Measurements from ENCODE around the gene CD72. TPM values are rescaled to one million over a fixed set of nuclear protein-coding genes. Genes with fewer than 3 reads are reported as not detected.
A peak's percentile ranks its signal among the peaks of the same experiment; 100 is the strongest.

The CD72 gene
- total RNA-seq, 1 experiment from 2014 or later, result 0.15 TPM

DNA sequence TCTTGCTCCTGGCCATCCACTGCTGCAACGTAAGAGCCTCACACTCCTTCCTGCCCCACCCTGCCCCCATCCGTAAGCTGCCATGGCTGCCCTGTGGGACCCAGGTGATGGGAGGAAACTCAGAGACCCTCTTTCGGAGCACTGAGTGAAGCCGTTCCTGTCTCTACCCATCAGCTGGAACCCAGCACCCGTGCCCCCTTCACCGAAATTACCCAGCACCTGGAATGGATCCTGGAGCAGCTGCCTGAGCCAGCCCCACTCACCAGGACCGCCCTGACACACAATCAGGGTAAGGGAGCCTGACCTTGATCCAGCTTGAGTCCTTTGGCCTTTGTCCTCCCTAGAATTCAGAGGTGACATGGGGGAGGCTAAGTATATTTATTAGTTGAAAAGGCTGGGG is 10.0 kb downstream of the CD72 start:
- Histone ChIP-seq H3F3A (ENCODE audit: low read length, unreplicated experiment) (peaks cover 3% of the 10 kb centered on the region), H3K79me2 (ENCODE audit: low read length) (peaks cover 14% of the 10 kb centered on the region), H3K27me3 (ENCODE audit: low read length) (no peaks in the 10 kb centered on the region), H2AFZ (ENCODE audit: low read length) (no peak overlapping the region), H3K36me3 (ENCODE audit: low read depth, low read length) (no peaks in the 10 kb centered on the region; the same call in 1 of the 2 replicates), H3K9ac (ENCODE audit: low read length) (no peak overlapping the region), H4K20me1 (ENCODE audit: low read length) (no peaks in the 10 kb centered on the region), H3K27ac (ENCODE audit: low read length) (no peak overlapping the region), H3K4me2 (ENCODE audit: low read length) (no peak overlapping the region), H3K4me3 (ENCODE audit: low read length) (no peak overlapping the region), H3K9me3 (ENCODE audit: low read length) (no peaks in the 10 kb centered on the region), H3K4me1 (ENCODE audit: insufficient read depth, low read length) (peaks cover 13% of the 10 kb centered on the region), H3K9me2 (replicated peaks; ENCODE audit: low read length) (no peaks in the 10 kb centered on the region)
- ATAC-seq (no peak), DNase-seq (no peak)
- CTCF ChIA-PET, result no interaction called here
- POLR2A ChIA-PET (ENCODE audit: unreplicated experiment), result no interaction called here
- BruUV-seq (replicated peaks), result no TSS peak
- intact Hi-C loops (cut with micrococcal nuclease), result no loop called here
- TF ChIP-seq EZH2 (IDR thresholded peaks at IDR 0.05; ENCODE audit: low read length, unreplicated experiment), result no peak
- no peak for TF ChIP-seq EZH2phosphoT487 (IDR thresholded peaks at IDR 0.05; ENCODE audit: borderline replicate concordance, low read length)
- TF ChIP-seq, protein P1, sequence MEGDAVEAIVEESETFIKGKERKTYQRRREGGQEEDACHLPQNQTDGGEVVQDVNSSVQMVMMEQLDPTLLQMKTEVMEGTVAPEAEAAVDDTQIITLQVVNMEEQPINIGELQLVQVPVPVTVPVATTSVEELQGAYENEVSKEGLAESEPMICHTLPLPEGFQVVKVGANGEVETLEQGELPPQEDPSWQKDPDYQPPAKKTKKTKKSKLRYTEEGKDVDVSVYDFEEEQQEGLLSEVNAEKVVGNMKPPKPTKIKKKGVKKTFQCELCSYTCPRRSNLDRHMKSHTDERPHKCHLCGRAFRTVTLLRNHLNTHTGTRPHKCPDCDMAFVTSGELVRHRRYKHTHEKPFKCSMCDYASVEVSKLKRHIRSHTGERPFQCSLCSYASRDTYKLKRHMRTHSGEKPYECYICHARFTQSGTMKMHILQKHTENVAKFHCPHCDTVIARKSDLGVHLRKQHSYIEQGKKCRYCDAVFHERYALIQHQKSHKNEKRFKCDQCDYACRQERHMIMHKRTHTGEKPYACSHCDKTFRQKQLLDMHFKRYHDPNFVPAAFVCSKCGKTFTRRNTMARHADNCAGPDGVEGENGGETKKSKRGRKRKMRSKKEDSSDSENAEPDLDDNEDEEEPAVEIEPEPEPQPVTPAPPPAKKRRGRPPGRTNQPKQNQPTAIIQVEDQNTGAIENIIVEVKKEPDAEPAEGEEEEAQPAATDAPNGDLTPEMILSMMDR (conservative IDR thresholded peaks at IDR 0.05; ENCODE audit: low read depth, low read length), result no peak

DNA sequence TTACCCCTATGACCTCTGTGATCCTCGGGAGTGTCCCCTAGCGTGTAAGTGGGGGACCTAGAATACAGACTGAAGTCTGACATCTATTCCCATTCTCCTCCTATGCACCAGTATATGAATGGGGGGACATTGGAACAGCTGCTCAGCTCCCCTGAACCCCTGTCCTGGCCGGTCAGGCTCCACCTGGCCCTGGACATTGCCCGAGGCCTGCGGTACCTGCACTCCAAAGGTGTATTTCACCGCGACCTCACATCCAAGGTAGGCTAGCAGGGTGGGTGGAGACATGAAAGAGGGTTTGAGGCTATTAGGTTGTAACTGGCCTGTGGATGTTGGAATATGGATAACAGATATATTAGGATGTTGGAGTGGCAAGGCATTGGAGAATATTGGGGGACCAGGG is 11.5 kb downstream of the CD72 start:
- DNase-seq (no peak), ATAC-seq (no peak)
- BruUV-seq (replicated peaks), result no TSS peak
- ChIA-PET CTCF (no interaction called here), POLR2A (ENCODE audit: unreplicated experiment) (no interaction called here)
- peaks cover 3% of the 10 kb centered on the region for H3F3A ChIP-seq (ENCODE audit: low read length, unreplicated experiment)
- intact Hi-C loops (cut with micrococcal nuclease), result no loop called here
- no peaks in the 10 kb centered on the region for H3K27me3 ChIP-seq (ENCODE audit: low read length)
- peak overlapping the region; percentile 92 for H3K4me2 ChIP-seq (ENCODE audit: low read length)
- TF ChIP-seq EZH2 (IDR thresholded peaks at IDR 0.05; ENCODE audit: low read length, unreplicated experiment), result no peak
- TF ChIP-seq EZH2phosphoT487 (IDR thresholded peaks at IDR 0.05; ENCODE audit: borderline replicate concordance, low read length), result no peak
- TF ChIP-seq, protein P1 (conservative IDR thresholded peaks at IDR 0.05; ENCODE audit: low read depth, low read length), result no peak
- H3K9me2 ChIP-seq (replicated peaks; ENCODE audit: low read length), result no peaks in the 10 kb centered on the region
- H3K4me1 ChIP-seq (ENCODE audit: insufficient read depth, low read length), result peaks cover 16% of the 10 kb centered on the region
- no peaks in the 10 kb centered on the region for H3K9me3 ChIP-seq (ENCODE audit: low read length)
- H3K36me3 ChIP-seq (ENCODE audit: low read depth, low read length), result no peaks in the 10 kb centered on the region; the same call in 1 of the 2 replicates
- no peaks in the 10 kb centered on the region for H4K20me1 ChIP-seq (ENCODE audit: low read length)
- H3K9ac ChIP-seq (ENCODE audit: low read length), result peak overlapping the region; percentile 64; the same call in 1 of the 2 replicates
- H3K4me3 ChIP-seq (ENCODE audit: low read length), result peak overlapping the region; percentile 91; the same call in 1 of the 2 replicates
- H3K27ac ChIP-seq (ENCODE audit: low read length), result no peak overlapping the region
- peaks cover 14% of the 10 kb centered on the region for H3K79me2 ChIP-seq (ENCODE audit: low read length)
- H2AFZ ChIP-seq (ENCODE audit: low read length), result no peak overlapping the region

DNA sequence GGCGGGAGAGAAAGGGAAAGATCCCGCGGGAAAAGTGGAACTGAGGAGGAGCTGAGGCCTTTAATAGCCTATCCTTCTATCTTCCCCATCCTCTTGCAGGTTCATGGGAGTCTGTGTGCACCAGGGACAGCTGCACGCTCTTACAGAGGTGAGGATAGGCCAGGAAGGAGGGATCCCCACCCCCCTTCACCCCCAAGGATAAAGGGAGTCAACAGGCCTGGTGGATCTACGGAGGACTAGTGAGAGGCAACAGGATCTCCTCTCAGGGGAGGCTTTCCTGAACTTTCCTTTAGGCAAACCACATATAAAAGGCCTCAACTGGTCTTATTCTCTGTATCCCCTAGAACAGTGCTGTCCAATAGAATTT is 12.1 kb downstream of the CD72 start:
- H3F3A ChIP-seq (ENCODE audit: low read length, unreplicated experiment), result peaks cover 3% of the 10 kb centered on the region
- intact Hi-C loops (cut with micrococcal nuclease), result no loop called here
- H3K9me3 ChIP-seq (ENCODE audit: low read length), result no peaks in the 10 kb centered on the region
- TSS peak; percentile 46 for BruUV-seq (replicated peaks)
- no peaks in the 10 kb centered on the region for H3K9me2 ChIP-seq (replicated peaks; ENCODE audit: low read length)
- peak overlapping the region; percentile 92 for H3K4me2 ChIP-seq (ENCODE audit: low read length)
- H3K4me1 ChIP-seq (ENCODE audit: insufficient read depth, low read length), result peaks cover 16% of the 10 kb centered on the region
- DNase-seq (no peak), ATAC-seq (no peak)
- no peaks in the 10 kb centered on the region; the same call in 1 of the 2 replicates for H3K36me3 ChIP-seq (ENCODE audit: low read depth, low read length)
- H4K20me1 ChIP-seq (ENCODE audit: low read length), result no peaks in the 10 kb centered on the region
- POLR2A ChIA-PET (ENCODE audit: unreplicated experiment), result no interaction called here
- H2AFZ ChIP-seq (ENCODE audit: low read length), result peak overlapping the region; percentile 73; the same call in 1 of the 2 replicates
- H3K4me3 ChIP-seq (ENCODE audit: low read length), result peak overlapping the region; percentile 91
- no peak overlapping the region for H3K27ac ChIP-seq (ENCODE audit: low read length)
- no peaks in the 10 kb centered on the region for H3K27me3 ChIP-seq (ENCODE audit: low read length)
- CTCF ChIA-PET, result no interaction called here
- peaks cover 14% of the 10 kb centered on the region for H3K79me2 ChIP-seq (ENCODE audit: low read length)
- peak overlapping the region; percentile 64 for H3K9ac ChIP-seq (ENCODE audit: low read length)
- TF ChIP-seq EZH2phosphoT487 (IDR thresholded peaks at IDR 0.05; ENCODE audit: borderline replicate concordance, low read length) (no peak), EZH2 (IDR thresholded peaks at IDR 0.05; ENCODE audit: low read length, unreplicated experiment) (no peak)
- TF ChIP-seq, protein P1 (conservative IDR thresholded peaks at IDR 0.05; ENCODE audit: low read depth, low read length), result no peak

Data from PC-3 (cell line).